Gastroesophageal sphincter (tissue), 3 donors: ENCODE data around the gene ARHGAP22.

Experiments
- CTCF ChIP-seq, 4 experiments: fragments of 200-600 bp in 2 of 4; fragments of 450-650 bp in 2 of 4; sonication (generic) in 1 of 4; IDR thresholded peaks; one replicate each; pipeline ENCODE4 v1.5.1; 2017 to 2019; ENCODE audit warnings: antibody characterized with exemption in 4 of 4, mild to moderate bottlenecking in 2 of 4, moderate library complexity in 2 of 4
- POLR2AphosphoS5 ChIP-seq: sonication (generic); formaldehyde crosslinking; IDR thresholded peaks from one replicate; pipeline ENCODE4 v1.6.1; 2017; ENCODE audit warnings: antibody characterized with exemption

- TF ChIP-seq POLR2AphosphoS5, result no peak
- TF ChIP-seq CTCF (IDR thresholded peaks at IDR 0.05), result no peak
These were observed 44.6 kb upstream of the ARHGAP22 start for GRCh38 chr10:48649349-48649944.
